GM21423 (cell line): Measurements from ENCODE around the gene MOGAT2.
A peak's percentile ranks its signal among the peaks of the same experiment; 100 is the strongest.
"Not testable (repeated sequence)": the region's sequence is repeated elsewhere in the genome, so short reads cannot be mapped to it uniquely, and the experiment has no call there.

Experiments
- ATAC-seq: cut with Tn5 transposase; IDR thresholded peaks from one replicate; pipeline ENCODE4 v1.9.1; 2021; ENCODE audit warnings: mild to moderate bottlenecking, moderate library complexity; ENCODE audit not compliant: unreplicated experiment

Gene MOGAT2

GRCh38 chr11:75717608-75718418, at the start of gene MOGAT2:
TSS of gene MOGAT2 (plus strand) at chr11:75717838. CDS start at chr11:75717889, 51 bp downstream.
- no peak for ATAC-seq

DNA sequence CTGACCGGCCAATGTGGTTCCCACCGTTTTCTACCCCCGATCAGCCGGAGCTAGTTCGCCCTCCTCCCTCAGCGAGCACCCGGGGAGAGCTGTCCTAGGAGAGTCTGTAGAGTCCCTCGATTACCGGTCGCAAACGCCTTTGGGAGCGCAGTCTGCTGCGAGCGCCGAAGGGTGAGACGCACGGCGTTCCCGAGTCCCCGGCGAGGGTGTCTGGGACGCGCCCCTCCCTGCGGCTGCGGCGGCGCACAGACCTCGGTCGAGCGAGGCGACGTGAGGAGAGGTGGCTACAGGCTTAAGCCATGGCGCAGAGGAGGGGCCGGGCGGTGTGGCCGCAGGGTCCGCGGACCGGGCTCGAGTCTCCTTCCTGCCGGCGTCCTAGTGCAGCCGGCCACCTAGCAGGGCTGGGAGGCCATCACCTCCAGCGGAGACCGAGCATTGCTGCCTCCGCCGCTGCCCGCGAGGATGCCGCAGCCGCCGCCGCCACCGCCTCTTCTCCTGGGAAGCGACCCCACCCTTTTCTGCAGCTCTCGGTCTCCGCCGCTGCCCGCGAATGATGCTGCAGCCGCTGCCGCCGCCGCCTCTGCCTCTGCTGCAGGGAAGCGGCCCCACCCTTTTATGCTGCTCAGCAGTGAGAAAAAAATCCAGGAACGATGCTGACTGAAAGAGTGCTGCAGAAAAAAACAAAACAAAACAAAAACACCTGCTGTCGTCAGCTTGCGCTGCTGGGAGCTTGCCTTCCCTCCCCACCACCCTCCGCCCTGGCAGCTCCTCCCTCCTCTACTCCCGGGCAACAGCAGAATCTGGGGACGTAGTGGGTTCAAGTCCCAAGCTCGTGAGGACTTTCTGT, 49.0 kb upstream of the MOGAT2 start, which contains the start of gene MAP6:
Gene MAP6 (minus strand): TSS at position 588 of the 847 bp plus-strand sequence. CDS start 669 bp downstream, outside the sequence.
- no peak for ATAC-seq

DNA sequence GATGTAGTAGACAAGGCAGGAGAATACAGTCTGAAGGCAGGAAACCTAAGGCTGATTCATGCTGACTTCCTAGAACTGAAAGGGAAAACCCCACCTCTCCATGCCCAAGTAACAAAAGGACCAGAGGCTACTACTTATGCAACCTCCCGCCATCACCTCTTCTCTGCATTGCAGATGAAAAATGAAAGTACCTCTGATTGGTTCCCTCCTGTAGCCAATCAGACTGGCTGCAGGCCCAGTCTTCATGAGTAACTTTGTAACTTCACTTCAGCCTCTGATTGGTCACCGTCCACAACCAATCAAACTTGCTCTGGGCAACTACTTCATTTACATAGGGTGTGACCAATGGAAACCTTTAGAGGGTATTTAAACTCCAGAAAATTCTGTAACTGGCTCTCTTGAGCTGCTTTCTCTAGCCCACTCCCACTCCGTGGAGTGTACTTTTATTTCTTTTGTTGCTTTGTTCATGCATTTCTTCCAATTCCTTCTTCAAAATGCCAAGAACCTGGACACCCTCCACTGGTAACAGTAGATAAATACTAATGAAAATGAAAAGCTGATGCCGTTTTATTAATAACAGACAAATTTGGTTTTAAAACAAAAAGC, 43.6 kb upstream of the MOGAT2 start:
- no peak for ATAC-seq

- no peak for ATAC-seq
Observed at GRCh38 chr11:75677275-75677674, 40.4 kb upstream of the MOGAT2 start.

DNA sequence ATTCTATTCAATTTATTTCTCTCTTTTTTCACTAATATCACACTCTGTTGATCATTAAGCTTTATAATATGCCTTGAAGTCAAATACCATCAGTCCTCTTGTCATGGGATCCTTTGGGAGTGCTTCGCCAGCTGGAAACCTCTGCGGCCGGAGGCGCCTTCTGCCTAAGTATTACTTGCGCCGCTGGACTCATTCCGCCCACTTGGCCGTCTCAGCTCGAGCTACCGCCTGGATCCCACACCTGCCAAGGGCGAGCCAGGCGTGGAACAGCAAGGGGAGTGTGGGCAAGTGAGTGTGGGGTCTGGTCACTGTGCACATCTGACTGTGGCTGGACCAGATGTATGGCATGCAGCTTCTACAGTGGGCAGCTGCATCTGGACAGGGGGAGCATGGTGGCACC, 39.7 kb upstream of the MOGAT2 start:
- no peak for ATAC-seq

- ATAC-seq: no peak
Observed at GRCh38 chr11:75678620-75679259, 38.9 kb upstream of the MOGAT2 start.

DNA sequence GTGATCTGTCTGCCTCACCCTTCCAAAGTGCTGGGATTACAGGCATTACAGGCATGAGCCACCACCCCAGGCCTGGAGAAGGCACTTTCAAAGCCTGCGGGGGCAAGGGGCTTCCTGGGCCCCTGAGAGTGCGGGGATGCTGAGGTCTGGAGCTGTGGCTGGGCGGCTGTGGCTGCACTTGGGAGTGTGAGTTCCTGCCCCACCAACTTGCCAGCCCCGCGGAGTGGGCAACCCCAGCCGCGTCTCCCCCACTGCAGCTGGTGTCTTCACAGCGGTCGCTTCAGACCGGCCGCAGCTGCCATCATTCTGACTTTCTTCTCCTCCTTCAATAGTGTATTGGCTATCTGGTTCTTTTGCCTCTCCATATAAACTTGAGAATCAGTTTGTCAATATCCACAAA, 38.1 kb upstream of the MOGAT2 start:
- no peak for ATAC-seq

DNA sequence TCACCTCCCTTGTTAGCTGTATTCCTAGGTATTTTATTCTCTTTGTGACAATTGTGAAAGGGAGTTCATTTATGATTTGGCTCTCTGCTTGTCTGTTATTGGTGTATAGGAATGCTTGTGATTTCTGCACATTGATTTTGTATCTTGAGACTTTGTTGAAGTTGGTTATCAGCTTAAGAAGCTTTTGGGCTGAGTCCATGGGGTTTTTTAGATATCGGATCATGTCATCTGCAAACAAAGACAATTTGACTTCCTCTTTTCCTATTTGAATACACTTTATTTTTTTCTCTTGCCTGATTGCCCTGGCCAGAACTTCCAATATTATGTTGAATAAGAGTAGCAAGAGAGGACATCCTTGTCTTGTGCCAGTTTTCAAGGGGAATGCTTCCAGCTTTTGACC, 33.8 kb upstream of the MOGAT2 start:
- ATAC-seq: not testable (repeated sequence)

- ATAC-seq: peak; percentile 73
Observed at GRCh38 chr11:75689863-75690609, 27.6 kb upstream of the MOGAT2 start.

DNA sequence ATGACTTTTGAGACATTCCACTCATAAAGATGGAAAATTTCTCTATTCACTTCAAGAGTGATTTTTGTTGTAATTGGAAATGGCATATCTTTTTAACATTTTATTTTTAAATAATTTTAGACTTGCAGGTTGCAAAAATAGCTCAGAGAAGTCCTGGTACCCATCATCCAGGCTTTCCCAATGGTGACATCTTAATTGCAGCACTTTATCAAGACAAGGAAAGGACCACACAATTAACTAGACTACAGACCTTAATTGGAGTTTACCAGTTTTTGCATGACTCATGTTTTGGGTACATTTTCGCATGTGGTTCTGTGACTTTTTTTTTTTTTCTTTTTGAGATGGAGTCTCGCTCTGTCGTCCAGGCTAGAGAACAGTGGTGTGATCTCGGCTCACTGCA, 25.8 kb upstream of the MOGAT2 start:
- no peak for ATAC-seq

DNA sequence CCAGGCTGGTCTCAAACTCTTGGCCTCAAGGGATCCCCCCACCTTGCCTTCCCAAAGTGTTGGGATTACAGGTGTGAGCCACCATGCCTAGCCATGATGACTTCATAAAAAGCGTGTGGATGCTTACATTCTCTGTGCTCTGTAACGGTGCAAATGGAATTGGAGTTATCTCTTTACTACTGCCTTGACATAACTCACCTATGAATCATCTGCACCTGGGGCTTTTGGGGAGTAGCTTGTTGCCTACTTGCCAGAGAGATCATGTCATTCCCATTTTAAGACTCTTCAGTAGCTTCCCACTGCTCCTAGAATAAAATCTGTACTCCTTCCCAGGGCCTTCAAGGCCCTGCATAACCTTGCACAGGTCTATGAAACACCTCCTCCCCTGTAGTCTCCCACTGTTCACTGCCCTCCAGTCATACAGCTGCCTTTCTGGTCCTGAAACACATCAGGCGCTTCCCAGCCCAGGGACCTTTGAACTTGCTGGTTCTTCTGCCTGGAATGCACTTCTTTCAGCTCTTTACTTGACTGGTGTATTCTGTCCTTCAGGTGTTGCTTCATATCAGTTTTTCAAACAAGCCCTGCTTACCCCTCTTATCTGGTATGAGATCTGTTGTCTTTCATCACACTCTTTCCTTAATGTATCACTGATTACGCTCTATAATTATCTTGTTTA, 19.6 kb upstream of the MOGAT2 start:
- no peak for ATAC-seq

DNA sequence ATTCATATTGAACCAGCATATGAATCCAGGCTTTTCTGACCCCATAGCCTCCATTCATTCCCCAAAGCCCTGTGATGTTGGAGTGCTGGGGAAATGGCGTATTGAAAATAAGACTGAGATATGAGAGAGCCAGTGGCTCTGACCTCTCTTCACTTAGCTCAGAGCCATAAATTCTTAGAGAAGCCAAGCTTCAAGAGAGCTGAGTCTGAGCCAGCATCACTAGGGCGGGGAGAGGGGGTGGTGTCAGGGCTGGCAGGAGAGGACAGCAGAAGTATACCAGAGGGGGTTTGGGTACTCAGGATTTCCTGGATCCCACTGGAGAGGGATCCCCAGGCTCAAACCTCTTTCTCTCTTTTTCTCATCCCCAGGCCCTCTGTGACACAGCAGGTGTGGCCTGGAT, 16.7 kb upstream of the MOGAT2 start:
- no peak for ATAC-seq

DNA sequence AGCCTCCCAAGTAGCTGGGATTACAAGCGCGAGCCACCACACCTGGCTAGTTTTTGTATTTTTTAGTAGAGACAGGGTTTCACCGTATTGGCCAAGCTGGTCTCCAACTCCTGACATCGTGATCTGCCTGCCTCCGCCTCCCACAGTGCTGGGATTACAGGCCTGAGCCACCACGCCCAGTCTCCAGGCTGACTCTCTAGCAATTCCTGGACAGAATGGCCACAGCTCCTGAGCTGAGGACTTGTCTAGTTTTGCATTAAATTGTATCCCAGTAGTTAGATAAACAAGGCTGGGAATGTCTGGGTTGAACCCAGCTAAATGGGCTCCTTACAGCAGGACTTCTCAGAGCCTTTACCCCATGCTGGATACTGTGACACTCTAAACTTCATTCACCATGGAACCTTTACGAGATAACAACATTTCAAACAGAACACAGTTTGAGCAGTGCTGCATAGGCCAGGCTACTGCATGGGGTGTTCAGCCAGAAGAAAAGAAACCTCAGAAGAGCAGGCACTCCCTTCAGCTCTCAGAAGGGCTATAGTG, 13.9 kb upstream of the MOGAT2 start:
- no peak for ATAC-seq

DNA sequence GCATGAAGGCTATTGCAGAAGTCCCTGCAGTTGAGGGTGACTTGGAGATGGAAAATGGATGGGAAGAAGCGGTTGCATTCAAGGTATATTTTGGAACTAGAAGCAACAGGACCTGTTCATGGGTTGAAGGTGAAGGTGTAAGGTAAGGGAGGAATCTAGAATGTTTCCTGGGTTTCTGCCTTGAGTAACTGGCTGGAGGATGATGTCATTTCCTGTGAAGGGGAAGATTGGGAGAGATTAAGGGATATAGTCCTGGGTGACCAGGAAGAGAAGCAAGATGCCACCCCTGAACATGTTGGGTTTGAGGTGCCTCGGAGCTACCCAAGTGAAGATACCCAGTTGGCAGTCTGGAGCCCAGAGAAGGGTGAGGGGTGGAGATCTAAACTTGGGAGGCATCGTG, 12.1 kb upstream of the MOGAT2 start:
- ATAC-seq: no peak

GRCh38 chr11:75706260-75706729, 11.3 kb upstream of the MOGAT2 start:
- ATAC-seq: peak; percentile 59

DNA sequence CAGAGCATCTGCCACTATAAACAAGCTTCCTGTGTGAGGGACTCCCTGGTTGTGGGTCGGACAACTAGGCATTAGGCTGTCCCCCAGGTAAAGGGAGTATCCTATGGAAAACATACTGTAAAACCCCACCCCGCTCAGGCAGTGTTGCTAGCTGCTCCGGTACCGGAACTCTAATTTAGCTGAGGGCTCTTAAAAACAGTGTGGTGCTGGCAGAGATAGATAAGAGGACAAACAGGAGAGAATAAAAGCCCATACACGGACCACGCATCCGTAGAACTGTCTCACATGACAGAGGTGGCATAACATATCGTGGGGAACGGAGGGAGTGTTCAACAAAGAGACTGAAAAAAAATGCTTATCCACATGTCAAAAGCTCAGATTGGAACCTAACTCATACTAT, 3.4 kb upstream of the MOGAT2 start:
- no peak for ATAC-seq

DNA sequence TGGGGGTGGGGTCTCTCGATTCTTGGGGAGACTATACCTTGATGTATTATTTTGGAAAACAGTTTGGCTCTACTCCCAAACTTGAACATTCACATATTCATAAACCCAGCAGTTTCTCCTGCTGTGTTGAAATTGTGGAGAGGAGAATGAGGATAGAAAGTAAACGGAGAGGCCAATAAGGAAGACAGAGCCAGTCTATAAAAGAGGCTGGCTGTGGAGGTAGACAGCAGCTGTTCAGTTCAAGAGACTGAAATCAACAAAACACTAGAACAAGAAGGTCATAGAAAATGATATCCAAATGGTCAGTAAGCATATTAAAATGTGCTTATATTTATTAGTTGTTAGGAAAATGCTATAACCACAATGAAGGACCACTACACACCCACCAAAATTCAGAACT, 1.9 kb upstream of the MOGAT2 start:
- no peak for ATAC-seq

- no peak for ATAC-seq
Observed at GRCh38 chr11:75716659-75717058, 979 bp upstream of the MOGAT2 start.
